ENCODE measurements around the gene DCX.
"Not testable (repeated sequence)": the region's sequence is repeated elsewhere in the genome, so short reads cannot be mapped to it uniquely, and the experiment has no call there.

The DCX gene

GRCh38 chrX:111365770-111366325 lies 46.1 kb downstream of the DCX start:
- DNase-seq, result no peak

- no peak for DNase-seq
These were observed 48.3 kb downstream of the DCX start for GRCh38 chrX:111363741-111364140.

- no peak for DNase-seq
These were observed 50.2 kb downstream of the DCX start for GRCh38 chrX:111361751-111362150.

DNA sequence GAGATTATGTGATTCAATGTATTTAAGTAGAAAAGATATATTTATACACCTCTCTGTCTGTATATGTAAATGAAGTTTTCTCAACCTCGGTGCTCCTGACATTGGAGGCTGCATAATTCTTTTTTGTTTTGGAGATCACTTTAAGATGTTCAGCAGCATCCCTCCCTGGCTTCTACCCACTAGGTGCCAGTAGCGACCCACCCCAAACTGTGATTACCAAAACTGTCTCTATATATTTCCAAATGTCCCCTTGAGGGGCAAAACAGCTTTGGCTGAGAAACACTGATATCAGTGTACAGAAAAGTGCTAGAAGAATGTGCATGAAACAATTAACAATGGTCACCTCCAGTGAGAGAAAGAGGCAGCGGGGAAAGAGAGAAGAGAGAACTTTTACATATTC lies 51.2 kb downstream of the DCX start:
- peak in 1 of 2 experiments; percentile 1 for DNase-seq

- no peak for DNase-seq
These were observed 56.4 kb downstream of the DCX start for GRCh38 chrX:111355523-111356115.

DNA sequence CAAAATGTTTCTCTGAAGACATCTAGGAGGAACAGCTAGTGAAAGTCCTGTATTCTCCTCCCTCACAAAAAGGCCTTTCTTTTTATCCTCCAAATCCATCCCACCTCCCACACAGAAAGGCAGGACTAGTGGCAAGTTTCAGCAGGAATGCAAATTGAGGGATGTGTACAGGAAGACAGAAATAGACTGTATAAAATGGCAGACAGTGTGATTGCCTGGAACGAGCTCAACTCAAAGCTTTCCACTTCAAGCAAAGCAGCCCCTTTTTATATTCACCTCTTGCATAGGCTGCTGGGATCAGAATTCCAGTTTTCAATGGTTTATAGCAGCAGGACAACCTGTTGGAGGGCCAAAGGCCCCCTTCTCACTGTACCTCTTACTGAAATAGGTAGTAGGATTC lies 57.5 kb downstream of the DCX start:
- no peak for DNase-seq

DNA sequence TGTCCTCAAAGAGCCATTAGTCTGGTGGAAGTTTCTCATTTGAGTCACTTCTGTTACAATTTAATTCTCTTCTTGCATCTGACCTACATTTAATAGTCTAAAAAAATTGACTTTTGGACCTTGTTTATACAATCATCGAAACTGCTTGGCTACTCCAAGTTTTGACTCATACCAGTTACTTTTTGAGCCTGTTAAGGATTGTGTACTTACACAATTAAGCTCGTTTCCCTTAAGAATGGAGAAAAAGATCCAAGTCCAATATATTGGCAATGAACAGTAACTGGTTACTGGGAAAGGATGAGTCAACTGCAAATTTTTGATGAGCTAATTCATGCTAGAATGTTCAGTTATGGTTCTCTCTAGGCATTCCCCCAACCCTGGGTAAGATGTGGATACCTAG lies 58.2 kb downstream of the DCX start:
- no peak for DNase-seq

GRCh38 chrX:111352424-111352823 lies 59.6 kb downstream of the DCX start:
- peak; percentile 45 to 58 for DNase-seq

- no peak for DNase-seq
These were observed 62.1 kb downstream of the DCX start for GRCh38 chrX:111349934-111350333.

- DNase-seq, result no peak
These were observed 62.9 kb downstream of the DCX start for GRCh38 chrX:111349101-111349500.

DNA sequence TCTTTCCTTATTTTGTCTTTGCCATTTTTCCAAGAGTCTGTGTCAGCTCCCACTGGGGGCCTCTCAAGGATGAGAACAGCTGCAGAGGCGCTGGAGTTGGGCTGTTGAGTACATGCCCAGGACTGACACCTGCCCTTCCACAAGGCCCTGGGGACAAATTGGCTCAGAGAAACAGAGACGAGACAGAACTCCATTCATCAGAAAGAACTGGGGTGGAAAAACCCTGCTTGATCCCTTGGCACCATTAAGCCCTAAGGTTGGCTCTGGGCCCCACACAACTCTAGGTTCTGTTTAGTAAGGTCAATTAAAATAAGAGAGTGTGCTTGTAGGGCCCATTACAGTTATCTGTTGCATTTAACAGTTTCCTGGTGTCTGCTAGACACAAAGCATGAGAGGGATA lies 63.6 kb downstream of the DCX start:
- no peak for DNase-seq

DNA sequence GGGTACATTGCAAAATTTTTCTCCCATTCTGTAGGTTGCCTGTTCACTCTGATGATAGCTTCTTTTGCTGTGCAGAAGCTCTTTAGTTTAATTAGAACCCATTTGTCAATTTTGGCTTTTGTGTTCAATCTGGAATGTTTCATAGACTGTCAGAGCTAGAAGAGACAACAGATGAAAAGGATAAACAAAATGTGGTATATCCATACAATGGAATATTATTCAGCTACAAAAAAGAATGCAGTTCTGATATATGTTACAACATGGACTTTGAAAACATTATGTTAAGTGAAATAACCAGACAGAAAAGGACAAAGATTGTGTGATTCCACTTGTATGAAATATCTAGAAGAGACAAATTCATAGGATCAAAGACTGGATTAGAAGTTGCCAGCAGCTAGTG lies 65.8 kb downstream of the DCX start:
- not testable (repeated sequence) for DNase-seq

GRCh38 chrX:111340054-111340453 lies 71.9 kb downstream of the DCX start:
- no peak for DNase-seq

DNA sequence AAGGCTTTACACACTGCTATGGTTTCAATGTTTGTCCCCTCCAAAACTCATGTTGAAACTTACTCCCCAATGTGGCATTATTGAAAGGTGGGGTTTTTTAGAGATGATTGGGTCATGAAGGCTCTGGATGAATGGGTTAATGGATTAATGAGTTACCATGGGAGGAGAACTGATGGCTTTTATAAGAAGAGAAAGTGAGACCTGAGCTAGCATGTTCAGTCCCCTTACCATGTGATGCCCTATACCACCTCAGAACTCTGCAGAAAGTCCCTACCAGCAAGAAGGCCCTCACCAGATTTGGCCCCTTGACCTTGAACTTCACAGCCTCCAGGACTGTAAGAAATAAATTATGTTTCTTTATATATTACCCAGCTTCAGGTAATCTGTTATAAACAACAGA lies 72.8 kb downstream of the DCX start:
- no peak for DNase-seq

DNA sequence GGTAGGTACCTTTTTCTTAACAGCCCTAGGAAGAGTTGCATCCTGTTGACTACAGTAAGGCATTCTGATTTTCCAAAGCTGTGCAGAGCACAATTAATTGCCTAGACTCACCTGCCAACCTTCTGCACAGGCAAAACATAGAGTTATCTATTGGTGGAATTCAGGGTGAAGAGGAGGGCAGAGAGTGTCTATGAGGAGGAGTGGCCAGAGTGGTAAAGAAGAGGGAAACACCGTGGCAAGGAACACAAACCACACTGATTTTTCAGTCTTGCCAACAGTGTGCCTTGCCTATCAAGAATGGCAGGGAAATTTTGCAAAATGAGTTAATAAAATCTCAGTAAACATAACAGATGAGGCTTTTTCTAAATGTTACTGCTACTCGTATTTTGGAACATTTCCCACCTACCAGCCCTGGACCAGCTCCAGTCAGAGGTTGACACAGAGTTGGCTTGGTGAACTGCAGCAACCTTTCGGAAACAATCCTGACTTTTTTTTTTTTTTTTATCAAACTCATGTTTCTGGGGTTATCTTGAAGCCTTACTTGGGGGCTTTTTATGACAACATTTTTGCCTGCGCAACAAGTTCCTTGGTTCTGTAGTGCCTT lies 73.8 kb downstream of the DCX start:
- DNase-seq, result no peak

GRCh38 chrX:111337067-111337637 lies 74.8 kb downstream of the DCX start:
- DNase-seq, result no peak

DNA sequence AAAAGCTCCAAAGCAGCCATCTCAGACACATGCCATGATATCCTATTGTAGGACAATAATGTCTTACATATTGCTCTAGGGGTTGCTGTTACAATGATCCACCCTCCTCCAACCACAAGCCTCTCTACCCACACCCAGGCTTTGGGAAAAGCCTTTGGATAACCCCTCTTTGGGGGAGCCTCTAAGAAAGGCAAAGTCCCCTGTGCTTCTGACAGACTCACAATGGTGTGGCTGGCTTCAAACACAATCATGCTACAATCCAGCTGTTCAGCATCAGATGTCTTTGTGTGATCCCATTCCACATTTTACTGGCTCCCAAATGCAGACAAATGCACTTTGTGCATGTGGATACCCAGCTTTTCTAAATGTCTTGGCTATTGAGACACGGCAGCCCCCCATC lies 75.9 kb downstream of the DCX start:
- DNase-seq, result no peak

DNA sequence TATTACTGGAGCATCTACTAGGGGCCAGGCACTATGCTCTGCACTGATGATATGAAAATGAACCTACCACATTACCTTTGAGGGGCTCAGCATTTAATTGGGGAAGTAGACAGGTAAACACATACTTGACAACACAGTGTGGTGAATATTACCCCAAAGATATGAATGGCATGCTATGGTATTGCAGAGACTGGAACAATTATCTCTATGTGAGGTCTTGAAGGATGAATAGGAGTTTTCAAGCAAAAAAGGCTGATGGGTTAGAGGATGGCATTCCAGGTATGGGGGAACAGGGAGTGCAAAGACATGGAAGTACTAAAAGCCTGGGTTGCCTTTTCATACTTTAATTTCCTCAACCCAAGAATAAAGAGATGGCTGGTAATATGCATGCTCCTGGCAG lies 82.6 kb downstream of the DCX start:
- DNase-seq, result no peak

DNA sequence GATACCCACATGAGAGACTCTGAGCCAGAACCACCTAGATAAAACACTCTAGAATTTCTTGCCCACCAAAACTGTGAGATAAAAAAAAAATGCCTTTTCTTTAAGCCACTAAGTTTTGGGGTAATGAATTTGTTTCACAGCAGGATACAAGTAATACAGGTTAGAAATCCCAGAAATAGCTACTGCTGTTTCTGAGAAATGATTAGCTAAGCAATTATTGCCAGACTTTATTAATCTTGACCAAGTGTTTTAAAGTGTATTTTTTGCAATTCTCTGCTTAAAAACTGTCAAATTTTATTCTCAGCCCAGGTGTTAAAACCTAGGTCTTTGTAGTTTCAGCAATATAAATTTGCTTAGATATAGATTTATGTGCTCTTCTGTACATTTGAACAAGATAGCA lies 83.1 kb downstream of the DCX start:
- no peak for DNase-seq

GRCh38 chrX:111322231-111322855 lies 89.6 kb downstream of the DCX start:
- DNase-seq, result peak; percentile 57 to 69

DNA sequence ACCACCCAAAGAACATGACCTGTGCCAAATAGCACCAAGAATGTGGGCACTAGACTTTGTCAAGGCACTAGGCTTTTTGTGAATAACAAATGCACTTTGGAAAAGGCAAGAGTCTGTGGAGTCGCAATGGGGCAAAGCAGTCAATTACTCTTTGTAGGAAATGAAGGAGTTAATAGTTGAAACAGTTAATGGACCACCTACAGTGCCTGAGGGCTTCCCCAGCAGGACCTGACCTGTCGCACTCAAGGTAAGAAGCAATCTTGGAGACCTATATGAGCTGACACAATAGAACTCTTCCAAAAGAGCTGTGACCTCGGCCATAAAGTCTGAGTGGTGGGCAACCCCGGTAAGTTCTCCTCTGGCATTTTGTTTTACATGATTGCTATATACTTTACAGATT lies 92.5 kb downstream of the DCX start:
- no peak for DNase-seq

GRCh38 chrX:111318901-111319300 lies 93.1 kb downstream of the DCX start:
- DNase-seq, result no peak

DNA sequence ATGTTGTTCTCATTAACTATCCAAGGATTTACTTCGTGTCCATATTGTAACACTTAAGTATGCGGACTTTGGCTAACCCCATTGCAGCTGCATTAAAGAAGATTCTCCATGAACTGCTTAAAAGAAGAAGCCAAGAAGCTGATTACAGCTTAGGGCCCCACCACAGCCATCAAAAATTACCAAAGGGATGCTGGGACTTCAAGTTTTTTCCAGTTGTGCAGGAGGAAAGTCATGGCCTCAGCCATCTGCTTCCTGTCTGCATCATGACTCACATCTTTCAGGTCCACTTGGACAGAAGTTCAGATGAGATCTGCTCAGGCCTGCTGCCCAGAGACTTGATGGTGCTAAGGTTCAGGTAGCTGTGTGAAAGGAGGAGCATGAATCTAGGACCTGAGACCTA lies 102.9 kb downstream of the DCX start:
- peak in 1 of 2 experiments; percentile 6 for DNase-seq

DNA sequence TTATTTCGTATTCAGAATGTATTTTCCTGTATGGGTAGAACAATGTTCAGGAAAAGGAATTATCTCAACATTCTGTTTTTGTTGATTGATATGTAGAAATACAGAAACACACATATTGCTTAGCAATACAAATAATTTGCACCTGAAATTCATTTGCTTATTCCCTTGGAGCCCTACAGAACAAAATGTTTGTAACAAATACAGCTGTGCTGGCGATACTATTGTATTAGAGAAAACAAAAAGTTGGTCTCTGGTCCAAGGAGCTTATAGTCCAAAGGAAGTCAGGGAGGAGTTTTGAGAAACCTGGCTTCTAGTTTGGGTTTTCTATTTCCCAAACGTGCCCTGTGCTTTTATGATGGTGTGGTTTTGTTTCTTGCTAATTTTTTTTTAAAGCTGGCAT lies 104.0 kb downstream of the DCX start:
- DNase-seq, result no peak

Data from Kasumi-1 (cell line).